ENCODE measurements around the gene PLXND1. TPM values are rescaled to one million over a fixed set of nuclear protein-coding genes. Genes with fewer than 3 reads are reported as not detected.

Gene PLXND1
- total RNA-seq (2022), result 16.3 and 22.0 TPM in 2 replicates
- percentile 32 among the genes with signal in this experiment for Bru-seq, nascent RNA
- BruChase-seq, experiment 1, labeled RNA remaining after a 6-hour chase, result percentile 47 among the genes with signal in this experiment
- percentile 49 among the genes with signal in this experiment for BruChase-seq, experiment 2, labeled RNA remaining after a 2-hour chase
- long read RNA-seq, partial matches to known transcripts, result 8 of 8 reads
- long read RNA-seq, other reads (novel, unspliced or antisense), result 0 of 8 reads

DNA sequence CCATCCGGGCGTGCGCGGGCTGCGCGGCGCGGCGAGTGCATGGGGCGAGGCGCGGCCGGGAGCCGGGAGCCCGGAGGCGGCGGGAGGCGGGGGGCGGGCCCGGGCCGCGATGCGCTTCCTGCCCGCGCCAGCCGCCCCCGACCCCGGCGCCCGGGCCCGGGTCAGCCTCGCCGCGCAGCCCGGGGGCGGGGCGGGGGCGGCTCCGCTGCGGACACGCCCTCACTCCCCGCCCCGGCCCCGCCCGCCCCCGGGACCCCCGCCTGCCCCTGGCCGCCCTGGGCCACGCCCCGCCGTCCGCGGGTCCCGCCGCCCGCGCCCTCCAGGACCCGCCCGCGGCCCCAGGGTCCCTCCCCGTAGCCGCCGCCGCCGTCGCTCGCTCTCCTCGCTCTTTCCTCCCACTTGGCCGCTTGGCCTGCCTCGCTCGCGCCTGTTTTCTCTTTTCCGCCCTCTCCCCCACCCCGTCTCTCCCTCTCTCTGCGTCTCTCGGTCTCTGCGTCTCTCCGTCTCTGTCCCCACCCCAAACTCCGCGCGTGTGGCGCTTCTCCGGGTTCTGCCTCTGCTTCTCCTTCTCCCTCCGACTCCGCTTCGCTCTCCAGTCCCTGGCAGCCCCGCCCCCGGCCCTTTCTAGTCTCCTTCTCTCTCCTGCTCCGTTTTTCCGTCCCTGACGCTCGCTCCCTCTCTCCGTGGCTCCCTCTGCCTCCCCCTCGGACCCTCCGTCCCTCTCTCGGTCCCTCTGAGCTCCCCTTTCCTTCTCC lies at the start of gene PLXND1:
Gene PLXND1 (minus strand): TSS at position 41 of the 755 bp plus-strand sequence. CDS start 37 bp downstream, at position 4.
- no TSS peak for BruUV-seq (replicated peaks)
- Mint-ChIP-seq H3K9me3 (ENCODE audit: low read depth, unreplicated experiment) (no peaks in the 10 kb centered on the region), H3K27me3 (ENCODE audit: unreplicated experiment) (peaks cover 71% of the 10 kb centered on the region), H3K4me3 (ENCODE audit: low read depth, unreplicated experiment) (peak within 1 kb of the TSS; percentile 81), H3K27ac (ENCODE audit: unreplicated experiment) (peak within 1 kb of the TSS; percentile 81), H3K4me1 (ENCODE audit: low read depth, unreplicated experiment) (peaks cover 43% of the 10 kb centered on the region), H3K36me3 (ENCODE audit: insufficient read depth, unreplicated experiment) (peaks cover 31% of the 10 kb centered on the region)
- TF ChIP-seq, protein P1, sequence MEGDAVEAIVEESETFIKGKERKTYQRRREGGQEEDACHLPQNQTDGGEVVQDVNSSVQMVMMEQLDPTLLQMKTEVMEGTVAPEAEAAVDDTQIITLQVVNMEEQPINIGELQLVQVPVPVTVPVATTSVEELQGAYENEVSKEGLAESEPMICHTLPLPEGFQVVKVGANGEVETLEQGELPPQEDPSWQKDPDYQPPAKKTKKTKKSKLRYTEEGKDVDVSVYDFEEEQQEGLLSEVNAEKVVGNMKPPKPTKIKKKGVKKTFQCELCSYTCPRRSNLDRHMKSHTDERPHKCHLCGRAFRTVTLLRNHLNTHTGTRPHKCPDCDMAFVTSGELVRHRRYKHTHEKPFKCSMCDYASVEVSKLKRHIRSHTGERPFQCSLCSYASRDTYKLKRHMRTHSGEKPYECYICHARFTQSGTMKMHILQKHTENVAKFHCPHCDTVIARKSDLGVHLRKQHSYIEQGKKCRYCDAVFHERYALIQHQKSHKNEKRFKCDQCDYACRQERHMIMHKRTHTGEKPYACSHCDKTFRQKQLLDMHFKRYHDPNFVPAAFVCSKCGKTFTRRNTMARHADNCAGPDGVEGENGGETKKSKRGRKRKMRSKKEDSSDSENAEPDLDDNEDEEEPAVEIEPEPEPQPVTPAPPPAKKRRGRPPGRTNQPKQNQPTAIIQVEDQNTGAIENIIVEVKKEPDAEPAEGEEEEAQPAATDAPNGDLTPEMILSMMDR (IDR thresholded peaks at IDR 0.05; ENCODE audit: unreplicated experiment), result no peak
- DNase-seq, result peak; percentile 59
- CTCF ChIA-PET, result interaction anchor here (0.6 to 1.7 kb wide), 2 partner anchors 48 to 117 kb away, joined by 3 to 7 read pairs; no protein-coding TSS in a partner anchor
- intact Hi-C loops (cut with micrococcal nuclease; ENCODE audit: unreplicated experiment), result no loop called here

GRCh38 chr3:129655291-129655700 lies 48.8 kb upstream of the PLXND1 start:
- no TSS peak for BruUV-seq (replicated peaks)
- Mint-ChIP-seq H3K4me3 (ENCODE audit: low read depth, unreplicated experiment) (no peak overlapping the region), H3K27me3 (ENCODE audit: unreplicated experiment) (no peaks in the 10 kb centered on the region), H3K27ac (ENCODE audit: unreplicated experiment) (peak overlapping the region; percentile 15), H3K36me3 (ENCODE audit: insufficient read depth, unreplicated experiment) (peaks cover 10% of the 10 kb centered on the region), H3K4me1 (ENCODE audit: low read depth, unreplicated experiment) (peaks cover 75% of the 10 kb centered on the region), H3K9me3 (ENCODE audit: low read depth, unreplicated experiment) (no peaks in the 10 kb centered on the region)
- CTCF ChIA-PET, result interaction anchor here (1.1 kb wide), 1 partner anchor 28 kb away, joined by 3 read pairs; no protein-coding TSS in a partner anchor
- intact Hi-C loops (cut with micrococcal nuclease; ENCODE audit: unreplicated experiment), result no loop called here
- TF ChIP-seq, protein P1 (IDR thresholded peaks at IDR 0.05; ENCODE audit: unreplicated experiment), result no peak
- no peak for DNase-seq

DNA sequence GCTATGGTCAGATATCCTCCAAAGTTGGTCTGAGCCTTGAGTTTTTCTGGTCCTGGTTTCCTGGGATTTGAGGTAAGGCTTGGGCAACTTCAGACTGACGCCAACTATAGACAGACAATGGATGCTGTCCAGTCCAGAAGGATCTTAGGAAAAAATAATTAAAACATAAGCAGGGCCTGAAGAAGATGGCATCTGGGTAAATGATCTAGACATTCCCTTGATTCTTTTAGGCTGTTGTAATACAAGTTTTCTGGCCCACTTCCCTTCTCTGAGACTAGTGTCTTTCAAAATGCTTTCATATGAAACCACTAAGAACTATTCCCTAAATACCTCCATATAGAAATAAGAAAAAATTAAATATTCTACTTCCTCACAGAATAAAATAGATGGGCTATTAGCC lies 47.7 kb upstream of the PLXND1 start:
- intact Hi-C loops (cut with micrococcal nuclease; ENCODE audit: unreplicated experiment), result loop anchor here (5.0 kb wide), 1 partner anchor 78 kb away; no protein-coding TSS in a partner anchor
- H3K9me3 Mint-ChIP-seq (ENCODE audit: low read depth, unreplicated experiment), result no peaks in the 10 kb centered on the region
- no peaks in the 10 kb centered on the region for H3K27me3 Mint-ChIP-seq (ENCODE audit: unreplicated experiment)
- DNase-seq, result no peak
- peaks cover 73% of the 10 kb centered on the region for H3K4me1 Mint-ChIP-seq (ENCODE audit: low read depth, unreplicated experiment)
- no peak overlapping the region for H3K4me3 Mint-ChIP-seq (ENCODE audit: low read depth, unreplicated experiment)
- BruUV-seq (replicated peaks), result no TSS peak
- H3K36me3 Mint-ChIP-seq (ENCODE audit: insufficient read depth, unreplicated experiment), result peaks cover 14% of the 10 kb centered on the region
- TF ChIP-seq, protein P1 (IDR thresholded peaks at IDR 0.05; ENCODE audit: unreplicated experiment), result no peak
- no peak overlapping the region for H3K27ac Mint-ChIP-seq (ENCODE audit: unreplicated experiment)
- CTCF ChIA-PET, result no interaction called here

GRCh38 chr3:129653019-129653418 lies 46.5 kb upstream of the PLXND1 start:
- peaks cover 14% of the 10 kb centered on the region for H3K36me3 Mint-ChIP-seq (ENCODE audit: insufficient read depth, unreplicated experiment)
- H3K9me3 Mint-ChIP-seq (ENCODE audit: low read depth, unreplicated experiment), result no peaks in the 10 kb centered on the region
- TF ChIP-seq, protein P1 (IDR thresholded peaks at IDR 0.05; ENCODE audit: unreplicated experiment), result no peak
- no peak overlapping the region for H3K4me3 Mint-ChIP-seq (ENCODE audit: low read depth, unreplicated experiment)
- no TSS peak for BruUV-seq (replicated peaks)
- H3K27me3 Mint-ChIP-seq (ENCODE audit: unreplicated experiment), result no peaks in the 10 kb centered on the region
- CTCF ChIA-PET, result no interaction called here
- DNase-seq, result no peak
- intact Hi-C loops (cut with micrococcal nuclease; ENCODE audit: unreplicated experiment), result loop anchor here (5.0 kb wide), 1 partner anchor 79 kb away; no protein-coding TSS in a partner anchor
- H3K27ac Mint-ChIP-seq (ENCODE audit: unreplicated experiment), result no peak overlapping the region
- peaks cover 66% of the 10 kb centered on the region for H3K4me1 Mint-ChIP-seq (ENCODE audit: low read depth, unreplicated experiment)

Data from Calu3 (cell line).